Ovary (tissue), 9 donors: ENCODE data around the gene WNK2. TPM values are rescaled to one million over a fixed set of nuclear protein-coding genes. Genes with fewer than 3 reads are reported as not detected.

Source experiments
- DNase-seq, 5 donors: peaks; one replicate each; pipeline ENCODE4 v3.0.0-alpha.2; 2019 to 2020
- H3K27ac ChIP-seq, 2 donors: fragments of 200-600 bp; one replicate each; pipeline versions ENCODE4 v1.5.1 to v1.8.0; 2019 to 2022
- H3K27me3 ChIP-seq: fragments of 200-600 bp; one replicate; pipeline ENCODE4 v1.8.0; 2022
- H3K36me3 ChIP-seq: fragments of 200-600 bp; sonication (generic); one replicate; pipeline ENCODE4 v1.5.1; 2019
- H3K4me1 ChIP-seq: one replicate; pipeline ENCODE4 v1.8.1; 2013; ENCODE audit warnings: mild to moderate bottlenecking, moderate library complexity; ENCODE audit not compliant: insufficient read depth
- H3K4me3 ChIP-seq: fragments of 200-600 bp; sonication (generic); one replicate; pipeline ENCODE4 v1.5.1; 2017
- H3K9me3 ChIP-seq, 2 donors: fragments of 200-600 bp in 1 of 2; sonication (generic) in 1 of 2; one replicate each; pipeline versions ENCODE4 v1.5.1 to v1.8.1; 2013 to 2019; ENCODE audit warnings: mild to moderate bottlenecking in 1 of 2, moderate library complexity in 1 of 2
- CTCF ChIP-seq, 3 donors: fragments of 450-650 bp in 2 of 3; fragments of 200-600 bp in 1 of 3; IDR thresholded peaks; one replicate each; pipeline versions ENCODE4 v1.5.1 to v1.8.0; 2016 to 2022; ENCODE audit warnings: antibody characterized with exemption in 3 of 3, mild to moderate bottlenecking in 1 of 3
- EP300 ChIP-seq: sonication (generic); formaldehyde crosslinking; IDR thresholded peaks from one replicate; pipeline ENCODE4 v1.6.1; 2017; ENCODE audit warnings: antibody characterized with exemption
- POLR2A ChIP-seq: fragments of 450-650 bp; IDR thresholded peaks from one replicate; pipeline ENCODE4 v1.6.1; 2017; ENCODE audit warnings: antibody characterized with exemption, mild to moderate bottlenecking, moderate library complexity
- WGBS, 3 donors: extraction: QIAGEN DNeasy Blood & Tissue Kit in 1 of 3; methylation state at CpG; one replicate each; pipeline versions ENCODE4 v1.1.5 to v1.1.7; 2013 to 2017; 5-methylcytosine and 5-hydroxymethylcytosine counted together
- intact Hi-C, 4 donors: fragments of 100-400 bp; cut with DNase I; formaldehyde crosslinking; loops; one replicate each; pipeline versions ENCODE4 v1.11.0 to v1.15.1; 2022 to 2023
- polyA plus RNA-seq, 2 donors: library from polyadenylated mRNA; stranded (reverse); fragments of 200-250 nt in 1 of 2; fragments of 350-450 nt in 1 of 2; fragmentation: Illumina TruSeq in 1 of 2; extraction: RNeasy Lipid Tissue Mini Kit (QIAGEN cat#74804) in 1 of 2; gene quantifications; one replicate each; pipeline ENCODE4 v1.2.3, GENCODE V29; 2013 to 2014
- total RNA-seq, 7 donors: library from RNA; depleted of rRNA in 2 of 7; stranded (reverse); fragments of >200 nt in 2 of 7; fragmentation: NEBNext Ultra II Directional in 3 of 7; extraction: Animal tissue kit (Norgen Biotek cat#: 25700) in 3 of 7; gene quantifications; one replicate each; pipeline versions ENCODE4 v1.1.0 to v1.2.4, GENCODE V29; 2016 to 2023
- donor health status: DM: no; HTN: no; CAD: no; lungs with moderate emphysema.
- donor health status: DM: no; HTN: no; CAD: no.
- donor health status: Bipolar disorder and iron deficiency.
- donor health status: DM: yes; HTN: yes; CAD: no.
- donor health status: DM: no; HTN: no; CAD: no.
- donor health status: DM: yes; HTN: yes; CAD: no.

The WNK2 gene
- total and polyA plus RNA-seq, 9 donors = 0.53 to 24.7 (median 4.4) TPM

DNA sequence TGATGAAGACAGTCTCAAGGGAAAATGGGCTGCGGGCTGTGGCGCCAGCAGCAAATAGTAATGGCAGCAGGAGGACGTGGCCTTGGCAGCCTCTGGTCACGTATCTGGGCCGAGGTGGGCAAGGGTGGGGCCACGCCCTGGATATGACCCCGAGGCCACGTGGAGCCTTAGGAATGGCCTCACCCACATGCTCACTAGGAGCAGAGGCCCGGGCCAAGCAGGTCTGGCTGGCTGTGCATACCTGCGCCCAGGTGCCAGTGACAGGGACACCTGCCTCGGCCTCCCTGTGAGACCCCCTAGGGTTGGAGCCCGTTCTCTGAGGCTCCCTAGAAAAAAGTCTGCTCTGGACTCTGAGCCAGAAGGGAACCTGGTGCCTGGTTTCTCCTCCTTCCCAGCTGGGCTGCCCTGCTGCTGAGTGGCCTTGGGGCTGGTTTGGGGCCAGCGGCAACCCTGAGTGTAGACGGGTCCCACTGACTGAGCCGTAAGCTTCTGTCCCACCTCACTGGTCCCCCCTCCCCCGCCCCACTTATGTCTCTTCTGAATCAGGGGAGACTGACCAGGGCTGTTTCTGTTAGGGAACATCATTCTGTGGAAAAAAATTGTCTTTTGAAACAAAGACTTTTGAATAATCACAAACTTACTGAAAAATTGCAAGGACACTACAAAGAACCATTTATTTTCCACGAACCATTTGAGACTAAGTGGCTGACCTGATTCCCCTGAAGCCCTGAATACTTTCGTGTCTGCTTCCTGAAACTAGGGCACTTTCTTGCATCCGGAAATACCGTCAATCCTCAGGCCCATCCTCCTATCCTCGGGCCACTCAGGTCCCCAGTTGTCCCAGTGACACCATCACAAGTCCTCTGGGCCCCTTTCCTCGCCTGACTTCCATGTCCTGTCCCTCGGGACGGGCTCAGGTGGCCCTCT is 60.8 kb downstream of the WNK2 start:
- 82 to 87% (median 87%) methylated on average over 24 of the region's 24 CpGs for WGBS, 3 donors
- no peaks in the 10 kb centered on the region for H3K4me1 ChIP-seq
- H3K4me3 ChIP-seq = no peak overlapping the region
- intact Hi-C loops = no loop called here
- no peak for TF ChIP-seq EP300
- no peak for TF ChIP-seq CTCF (IDR thresholded peaks at IDR 0.05)
- TF ChIP-seq POLR2A = no peak
- H3K27me3 ChIP-seq = no peaks in the 10 kb centered on the region
- no peaks in the 10 kb centered on the region for H3K9me3 ChIP-seq
- H3K27ac ChIP-seq = no peak overlapping the region
- DNase-seq = no peak
- H3K36me3 ChIP-seq = no peaks in the 10 kb centered on the region

GRCh38 chr9:93245437-93245970 is 61.6 kb downstream of the WNK2 start:
- Histone ChIP-seq H3K36me3 (no peaks in the 10 kb centered on the region), H3K9me3 (no peaks in the 10 kb centered on the region), H3K27me3 (no peaks in the 10 kb centered on the region), H3K4me1 (no peaks in the 10 kb centered on the region), H3K27ac (no peak overlapping the region), H3K4me3 (no peak overlapping the region)
- intact Hi-C loops = no loop called here
- DNase-seq = no peak
- 87 to 92% (median 90%) methylated on average over 5 of the region's 5 CpGs for WGBS, 3 donors
- TF ChIP-seq EP300 (no peak), CTCF (IDR thresholded peaks at IDR 0.05) (no peak), POLR2A (no peak)

GRCh38 chr9:93246111-93246510 is 62.2 kb downstream of the WNK2 start:
- Histone ChIP-seq H3K9me3 (no peaks in the 10 kb centered on the region), H3K27ac (no peak overlapping the region), H3K27me3 (no peaks in the 10 kb centered on the region), H3K4me3 (no peak overlapping the region), H3K36me3 (no peaks in the 10 kb centered on the region), H3K4me1 (no peaks in the 10 kb centered on the region)
- no peak for DNase-seq
- 91 to 93% (median 91%) methylated on average over 14 of the region's 14 CpGs for WGBS, 3 donors
- intact Hi-C loops = no loop called here
- no peak for TF ChIP-seq EP300
- no peak for TF ChIP-seq POLR2A
- no peak for TF ChIP-seq CTCF (IDR thresholded peaks at IDR 0.05)

DNA sequence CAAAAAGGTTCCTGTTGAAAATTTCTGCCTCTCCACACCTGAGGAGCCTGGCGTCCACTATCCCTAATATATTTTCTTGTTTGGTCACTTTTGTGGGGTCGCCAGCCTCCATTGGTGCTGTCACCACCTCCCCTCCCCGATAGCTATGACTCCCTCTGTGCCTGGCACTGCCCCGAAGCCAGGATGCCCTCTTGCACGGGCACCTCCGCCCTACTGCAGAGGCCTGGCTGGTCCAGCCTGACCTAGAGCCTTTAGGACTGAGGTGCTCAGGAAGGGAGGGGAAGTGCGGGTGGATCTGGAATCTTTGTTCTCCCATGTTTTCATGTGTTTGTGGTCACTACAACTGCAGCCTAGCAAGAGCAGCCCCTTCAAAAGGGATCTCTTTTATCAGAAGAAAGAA is 62.6 kb downstream of the WNK2 start:
- H3K9me3 ChIP-seq = no peaks in the 10 kb centered on the region
- no peak for TF ChIP-seq POLR2A
- no peak for TF ChIP-seq CTCF (IDR thresholded peaks at IDR 0.05)
- TF ChIP-seq EP300 = no peak
- no peaks in the 10 kb centered on the region for H3K27me3 ChIP-seq
- no peak for DNase-seq
- no peaks in the 10 kb centered on the region for H3K36me3 ChIP-seq
- H3K4me1 ChIP-seq = no peaks in the 10 kb centered on the region
- no peak overlapping the region for H3K27ac ChIP-seq
- intact Hi-C loops = no loop called here
- H3K4me3 ChIP-seq = no peak overlapping the region
- 88 to 93% (median 89%) methylated on average over 7 of the region's 7 CpGs for WGBS, 3 donors
